Ishikawa (cell line): ENCODE results near the gene GDPD3.
A peak's percentile ranks its signal among the peaks of the same experiment; 100 is the strongest.

Experiments
- CEBPB ChIP-seq: IDR thresholded peaks from 2 replicates; pipeline ENCODE4 v1.6.1; 2012
- CREB1 ChIP-seq: IDR thresholded peaks from 2 replicates; pipeline ENCODE4 v1.6.1; 2012; ENCODE audit warnings: low read depth
- EP300 ChIP-seq: IDR thresholded peaks from 2 replicates; pipeline ENCODE4 v1.6.1; 2012; ENCODE audit warnings: borderline replicate concordance
- FOXM1 ChIP-seq: IDR thresholded peaks from 2 replicates; pipeline ENCODE4 v1.6.1; 2012; ENCODE audit warnings: low read depth, borderline replicate concordance
- RAD21 ChIP-seq: IDR thresholded peaks from 2 replicates; pipeline ENCODE4 v1.6.1; 2012; ENCODE audit warnings: low read depth
- TAF1 ChIP-seq: IDR thresholded peaks from 2 replicates; pipeline ENCODE4 v1.6.1; 2012; ENCODE audit warnings: low read depth, mild to moderate bottlenecking
- TCF12 ChIP-seq: IDR thresholded peaks from 2 replicates; pipeline ENCODE4 v1.6.1; 2012; ENCODE audit warnings: low read depth
- TEAD4 ChIP-seq: IDR thresholded peaks from 2 replicates; pipeline ENCODE4 v1.6.1; 2012
- YY1 ChIP-seq: IDR thresholded peaks from 2 replicates; pipeline ENCODE4 v1.6.1; 2012; ENCODE audit warnings: low read depth
- ZBTB7A ChIP-seq: IDR thresholded peaks from 2 replicates; pipeline ENCODE4 v1.6.1; 2012; ENCODE audit warnings: low read depth
- TF ChIP-seq, protein P1 (sequence below): IDR thresholded peaks from 2 replicates; pipeline ENCODE4 v1.6.1; 2012; ENCODE audit warnings: low read depth, mild to moderate bottlenecking
- TF ChIP-seq, protein P2 (sequence below): IDR thresholded peaks from 2 replicates; pipeline ENCODE4 v1.6.1; 2012

DNA sequence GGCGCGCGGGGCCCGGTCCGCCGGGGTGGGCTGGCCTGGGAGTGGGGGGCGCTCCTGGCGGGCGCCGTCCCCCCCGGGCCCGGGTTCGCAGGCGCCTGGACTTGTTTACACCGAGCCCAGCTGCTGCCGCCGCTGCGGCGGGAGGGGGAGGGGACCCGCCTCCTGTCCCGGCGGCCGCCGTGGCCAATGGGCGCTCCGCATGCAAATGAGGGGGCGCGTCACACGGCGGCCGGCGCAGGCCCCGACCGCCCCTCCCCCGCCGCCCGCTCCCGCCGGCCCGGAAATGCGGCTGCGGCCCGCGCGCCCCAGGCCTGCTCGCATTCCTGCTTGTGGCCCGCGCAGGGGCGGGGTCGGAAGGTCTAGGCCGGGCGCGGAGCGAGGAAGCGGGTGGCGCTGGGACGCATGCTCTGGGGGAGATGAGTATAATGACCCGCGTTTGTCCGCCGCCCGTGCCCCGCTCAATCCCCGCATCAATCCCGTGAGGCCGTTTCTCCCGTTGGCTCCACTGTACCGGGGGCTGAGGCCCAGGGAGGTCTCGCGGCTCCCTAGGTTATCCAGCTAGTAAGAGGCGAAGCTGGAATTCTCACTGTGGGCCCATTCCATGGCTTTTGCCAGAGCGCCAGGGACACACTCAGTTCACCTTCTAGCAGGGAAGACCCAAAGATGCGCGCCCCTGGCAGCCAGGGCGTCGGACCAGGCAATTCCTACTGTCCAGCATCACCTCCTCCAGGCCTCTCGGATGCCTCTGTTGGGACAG is 17.1 kb downstream of the GDPD3 start, which contains the start of gene YPEL3:
- TF ChIP-seq, protein P1, sequence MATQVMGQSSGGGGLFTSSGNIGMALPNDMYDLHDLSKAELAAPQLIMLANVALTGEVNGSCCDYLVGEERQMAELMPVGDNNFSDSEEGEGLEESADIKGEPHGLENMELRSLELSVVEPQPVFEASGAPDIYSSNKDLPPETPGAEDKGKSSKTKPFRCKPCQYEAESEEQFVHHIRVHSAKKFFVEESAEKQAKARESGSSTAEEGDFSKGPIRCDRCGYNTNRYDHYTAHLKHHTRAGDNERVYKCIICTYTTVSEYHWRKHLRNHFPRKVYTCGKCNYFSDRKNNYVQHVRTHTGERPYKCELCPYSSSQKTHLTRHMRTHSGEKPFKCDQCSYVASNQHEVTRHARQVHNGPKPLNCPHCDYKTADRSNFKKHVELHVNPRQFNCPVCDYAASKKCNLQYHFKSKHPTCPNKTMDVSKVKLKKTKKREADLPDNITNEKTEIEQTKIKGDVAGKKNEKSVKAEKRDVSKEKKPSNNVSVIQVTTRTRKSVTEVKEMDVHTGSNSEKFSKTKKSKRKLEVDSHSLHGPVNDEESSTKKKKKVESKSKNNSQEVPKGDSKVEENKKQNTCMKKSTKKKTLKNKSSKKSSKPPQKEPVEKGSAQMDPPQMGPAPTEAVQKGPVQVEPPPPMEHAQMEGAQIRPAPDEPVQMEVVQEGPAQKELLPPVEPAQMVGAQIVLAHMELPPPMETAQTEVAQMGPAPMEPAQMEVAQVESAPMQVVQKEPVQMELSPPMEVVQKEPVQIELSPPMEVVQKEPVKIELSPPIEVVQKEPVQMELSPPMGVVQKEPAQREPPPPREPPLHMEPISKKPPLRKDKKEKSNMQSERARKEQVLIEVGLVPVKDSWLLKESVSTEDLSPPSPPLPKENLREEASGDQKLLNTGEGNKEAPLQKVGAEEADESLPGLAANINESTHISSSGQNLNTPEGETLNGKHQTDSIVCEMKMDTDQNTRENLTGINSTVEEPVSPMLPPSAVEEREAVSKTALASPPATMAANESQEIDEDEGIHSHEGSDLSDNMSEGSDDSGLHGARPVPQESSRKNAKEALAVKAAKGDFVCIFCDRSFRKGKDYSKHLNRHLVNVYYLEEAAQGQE = no peak
- TF ChIP-seq FOXM1 (no peak), RAD21 (no peak; the same call in 1 of the 2 replicates), TCF12 (peak; percentile 39; the same call in 1 of the 2 replicates), TAF1 (peak; percentile 41; the same call in 1 of the 2 replicates), TEAD4 (peak; percentile 86), CREB1 (no peak), ZBTB7A (peak; percentile 56; the same call in 1 of the 2 replicates), CEBPB (no peak), EP300 (peak; percentile 40; the same call in 1 of the 2 replicates), YY1 (no peak)
- TF ChIP-seq, protein P2, sequence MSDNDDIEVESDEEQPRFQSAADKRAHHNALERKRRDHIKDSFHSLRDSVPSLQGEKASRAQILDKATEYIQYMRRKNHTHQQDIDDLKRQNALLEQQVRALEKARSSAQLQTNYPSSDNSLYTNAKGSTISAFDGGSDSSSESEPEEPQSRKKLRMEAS = peak; percentile 63
